ENCODE results near the gene CERS6. TPM values are rescaled to one million over a fixed set of nuclear protein-coding genes. Genes with fewer than 3 reads are reported as not detected.
"Not testable (repeated sequence)": the region's sequence is repeated elsewhere in the genome, so short reads cannot be mapped to it uniquely, and the experiment has no call there.

The CERS6 gene
- total RNA-seq, 1 donor from 2014 or later = 36.4 TPM

- H3K36me3 Mint-ChIP-seq (ENCODE audit: low read depth, unreplicated experiment) = peaks cover 16% of the 10 kb centered on the region
- no peak overlapping the region for H3K27ac Mint-ChIP-seq (ENCODE audit: unreplicated experiment)
- no peaks in the 10 kb centered on the region for H3K9me3 Mint-ChIP-seq (ENCODE audit: unreplicated experiment)
- no peak overlapping the region for H3K4me3 Mint-ChIP-seq (ENCODE audit: unreplicated experiment)
- H3K27me3 Mint-ChIP-seq (ENCODE audit: unreplicated experiment) = no peaks in the 10 kb centered on the region
- H3K4me1 Mint-ChIP-seq (ENCODE audit: unreplicated experiment) = peaks cover 21% of the 10 kb centered on the region
- DNase-seq (ENCODE audit: low spot score) = no peak
- no peak for TF ChIP-seq CTCF (IDR thresholded peaks at IDR 0.05; ENCODE audit: unreplicated experiment)
These were observed 45.5 kb downstream of the CERS6 start for GRCh38 chr2:168501466-168502065.

- DNase-seq (ENCODE audit: low spot score); H3K27ac Mint-ChIP-seq (ENCODE audit: unreplicated experiment); H3K4me3 Mint-ChIP-seq (ENCODE audit: unreplicated experiment); H3K9me3 Mint-ChIP-seq (ENCODE audit: unreplicated experiment); H3K27me3 Mint-ChIP-seq (ENCODE audit: unreplicated experiment): not testable (repeated sequence)
- Mint-ChIP-seq H3K36me3 (ENCODE audit: low read depth, unreplicated experiment) (peaks cover 16% of the 10 kb centered on the region), H3K4me1 (ENCODE audit: unreplicated experiment) (peaks cover 23% of the 10 kb centered on the region)
These were observed 46.8 kb downstream of the CERS6 start for GRCh38 chr2:168502852-168503251.

- Mint-ChIP-seq H3K27ac (ENCODE audit: unreplicated experiment) (no peak overlapping the region), H3K36me3 (ENCODE audit: low read depth, unreplicated experiment) (peaks cover 15% of the 10 kb centered on the region), H3K9me3 (ENCODE audit: unreplicated experiment) (no peaks in the 10 kb centered on the region), H3K4me3 (ENCODE audit: unreplicated experiment) (no peak overlapping the region), H3K4me1 (ENCODE audit: unreplicated experiment) (peaks cover 24% of the 10 kb centered on the region), H3K27me3 (ENCODE audit: unreplicated experiment) (no peaks in the 10 kb centered on the region)
- no peak for DNase-seq (ENCODE audit: low spot score)
- no peak for TF ChIP-seq CTCF (IDR thresholded peaks at IDR 0.05; ENCODE audit: unreplicated experiment)
These were observed 47.8 kb downstream of the CERS6 start for GRCh38 chr2:168503901-168504300.

- Mint-ChIP-seq H3K27ac (ENCODE audit: unreplicated experiment) (no peak overlapping the region), H3K4me1 (ENCODE audit: unreplicated experiment) (peaks cover 26% of the 10 kb centered on the region), H3K36me3 (ENCODE audit: low read depth, unreplicated experiment) (peaks cover 13% of the 10 kb centered on the region), H3K9me3 (ENCODE audit: unreplicated experiment) (no peaks in the 10 kb centered on the region), H3K4me3 (ENCODE audit: unreplicated experiment) (no peak overlapping the region), H3K27me3 (ENCODE audit: unreplicated experiment) (no peaks in the 10 kb centered on the region)
- TF ChIP-seq CTCF (IDR thresholded peaks at IDR 0.05; ENCODE audit: unreplicated experiment) = no peak
- DNase-seq (ENCODE audit: low spot score) = no peak
These were observed 48.3 kb downstream of the CERS6 start for GRCh38 chr2:168504323-168504722.

GRCh38 chr2:168510125-168510756 is 54.2 kb downstream of the CERS6 start:
- H3K27me3 Mint-ChIP-seq (ENCODE audit: unreplicated experiment) = no peaks in the 10 kb centered on the region
- no peak overlapping the region for H3K4me3 Mint-ChIP-seq (ENCODE audit: unreplicated experiment)
- TF ChIP-seq CTCF (IDR thresholded peaks at IDR 0.05; ENCODE audit: unreplicated experiment) = no peak
- H3K9me3 Mint-ChIP-seq (ENCODE audit: unreplicated experiment) = no peaks in the 10 kb centered on the region
- H3K4me1 Mint-ChIP-seq (ENCODE audit: unreplicated experiment) = peaks cover 44% of the 10 kb centered on the region
- H3K27ac Mint-ChIP-seq (ENCODE audit: unreplicated experiment) = no peak overlapping the region
- H3K36me3 Mint-ChIP-seq (ENCODE audit: low read depth, unreplicated experiment) = no peaks in the 10 kb centered on the region
- no peak for DNase-seq (ENCODE audit: low spot score)

Measured in endothelial cell (in vitro differentiated cells).